Calu3 (cell line): ENCODE measurements around the gene PLXNB3. TPM values are rescaled to one million over a fixed set of nuclear protein-coding genes. Genes with fewer than 3 reads are reported as not detected.

Source experiments
- BruUV-seq: library from RNA; stranded (reverse); fragments of 400-500 nt; replicated peaks from 2 replicates; lab custom pipeline; 2021; lab: Mats Ljungman, UMichigan
- CTCF ChIA-PET: fragments of 300-600 bp; sonication (Branson Sonifier 250); formaldehyde crosslinking; loops from one replicate; lab custom pipeline; 2022; ENCODE audit warnings: antibody characterized with exemption; lab: Charles Lee
- DNase-seq: peaks from one replicate; pipeline ENCODE4 v3.0.0; 2022
- H3K27ac Mint-ChIP-seq: one replicate; pipeline ENCODE4 v1.8.0; 2022; ENCODE audit warnings: mixed read lengths; ENCODE audit not compliant: unreplicated experiment
- H3K27me3 Mint-ChIP-seq: one replicate; pipeline ENCODE4 v1.8.0; 2022; ENCODE audit warnings: mixed read lengths; ENCODE audit not compliant: unreplicated experiment
- H3K36me3 Mint-ChIP-seq: one replicate; pipeline ENCODE4 v1.8.0; 2022; ENCODE audit warnings: mild to moderate bottlenecking, moderate library complexity, mixed read lengths; ENCODE audit not compliant: insufficient read depth, unreplicated experiment
- H3K4me1 Mint-ChIP-seq: one replicate; pipeline ENCODE4 v1.8.0; 2022; ENCODE audit warnings: mild to moderate bottlenecking, low read depth, mixed read lengths; ENCODE audit not compliant: unreplicated experiment
- H3K4me3 Mint-ChIP-seq: one replicate; pipeline ENCODE4 v1.8.0; 2022; ENCODE audit warnings: mild to moderate bottlenecking, low read depth, moderate library complexity, mixed read lengths; ENCODE audit not compliant: unreplicated experiment
- H3K9me3 Mint-ChIP-seq: one replicate; pipeline ENCODE4 v1.8.0; 2022; ENCODE audit warnings: low read depth, mixed read lengths; ENCODE audit not compliant: unreplicated experiment
- intact Hi-C: fragments of 100-400 bp; cut with micrococcal nuclease; formaldehyde crosslinking; loops from one replicate; pipeline ENCODE4 v1.10.0; 2022; ENCODE audit not compliant: unreplicated experiment
- total RNA-seq: library from RNA; stranded (reverse); gene quantifications from 2 replicates; pipeline ENCODE4 v1.2.3, GENCODE V29; 2022
- TF ChIP-seq, protein P1 (sequence below): fragments of 200-600 bp; IDR thresholded peaks from one replicate; pipeline ENCODE4 v1.8.0; 2022; ENCODE audit warnings: antibody characterized with exemption; ENCODE audit not compliant: unreplicated experiment

Gene PLXNB3
- total RNA-seq, 1 experiment from 2014 or later: 37.5 TPM

DNA sequence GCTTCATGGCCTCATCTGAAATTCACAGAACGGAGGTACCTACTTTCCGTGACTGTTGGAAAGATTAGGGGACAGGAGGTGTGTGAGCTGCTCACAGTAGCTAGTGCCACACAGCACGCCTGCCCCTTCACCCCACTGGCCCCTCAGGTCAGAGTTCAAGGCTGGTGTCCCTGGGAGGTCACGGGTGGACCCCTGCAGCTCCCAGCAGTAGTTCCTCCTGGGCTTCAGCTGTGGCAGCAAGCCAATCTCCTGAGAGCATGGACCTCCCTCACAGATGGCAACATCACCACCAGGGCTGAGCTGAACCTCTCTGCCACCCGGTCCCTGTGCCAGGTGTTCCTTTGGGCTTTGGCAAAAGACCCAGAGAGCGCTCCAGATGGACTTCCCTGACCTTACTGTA is 28.3 kb downstream of the PLXNB3 start:
- Mint-ChIP-seq H3K9me3 (no peaks in the 10 kb centered on the region), H3K4me3 (no peak overlapping the region), H3K27ac (no peak overlapping the region), H3K27me3 (no peaks in the 10 kb centered on the region), H3K4me1 (peaks cover 14% of the 10 kb centered on the region), H3K36me3 (peaks cover 54% of the 10 kb centered on the region)
- intact Hi-C loops: no loop called here
- CTCF ChIA-PET: no interaction called here
- BruUV-seq: no TSS peak
- TF ChIP-seq, protein P1, sequence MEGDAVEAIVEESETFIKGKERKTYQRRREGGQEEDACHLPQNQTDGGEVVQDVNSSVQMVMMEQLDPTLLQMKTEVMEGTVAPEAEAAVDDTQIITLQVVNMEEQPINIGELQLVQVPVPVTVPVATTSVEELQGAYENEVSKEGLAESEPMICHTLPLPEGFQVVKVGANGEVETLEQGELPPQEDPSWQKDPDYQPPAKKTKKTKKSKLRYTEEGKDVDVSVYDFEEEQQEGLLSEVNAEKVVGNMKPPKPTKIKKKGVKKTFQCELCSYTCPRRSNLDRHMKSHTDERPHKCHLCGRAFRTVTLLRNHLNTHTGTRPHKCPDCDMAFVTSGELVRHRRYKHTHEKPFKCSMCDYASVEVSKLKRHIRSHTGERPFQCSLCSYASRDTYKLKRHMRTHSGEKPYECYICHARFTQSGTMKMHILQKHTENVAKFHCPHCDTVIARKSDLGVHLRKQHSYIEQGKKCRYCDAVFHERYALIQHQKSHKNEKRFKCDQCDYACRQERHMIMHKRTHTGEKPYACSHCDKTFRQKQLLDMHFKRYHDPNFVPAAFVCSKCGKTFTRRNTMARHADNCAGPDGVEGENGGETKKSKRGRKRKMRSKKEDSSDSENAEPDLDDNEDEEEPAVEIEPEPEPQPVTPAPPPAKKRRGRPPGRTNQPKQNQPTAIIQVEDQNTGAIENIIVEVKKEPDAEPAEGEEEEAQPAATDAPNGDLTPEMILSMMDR: no peak
- DNase-seq: no peak

DNA sequence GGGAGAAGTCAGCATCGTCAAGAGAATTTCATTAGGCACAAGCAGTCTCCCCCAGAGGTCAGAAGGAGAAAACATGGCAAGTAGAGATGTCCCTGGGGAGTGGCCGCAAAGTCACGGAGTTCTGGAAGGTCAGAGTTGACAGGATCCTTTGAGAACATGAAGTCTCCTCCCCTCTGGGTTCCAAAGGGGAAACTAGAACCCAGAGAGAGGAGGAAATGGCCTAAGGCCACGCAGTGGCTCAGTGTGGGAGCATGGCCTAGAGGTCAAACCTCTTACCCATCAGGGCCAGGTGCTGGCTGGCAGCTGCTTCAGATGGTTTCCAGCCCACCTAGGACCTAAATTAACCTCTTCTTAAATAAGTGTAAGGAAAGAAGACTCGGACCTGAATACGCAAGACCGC is 29.2 kb downstream of the PLXNB3 start:
- Mint-ChIP-seq H3K27ac (peak overlapping the region; percentile 94), H3K4me3 (peak overlapping the region; percentile 85), H3K4me1 (peaks cover 14% of the 10 kb centered on the region), H3K27me3 (no peaks in the 10 kb centered on the region), H3K36me3 (peaks cover 58% of the 10 kb centered on the region), H3K9me3 (no peaks in the 10 kb centered on the region)
- no TSS peak for BruUV-seq
- no peak for DNase-seq
- intact Hi-C loops: no loop called here
- CTCF ChIA-PET: interaction anchor here (1.4 kb wide), 1 partner anchor 91 kb away, joined by 3 read pairs; no protein-coding TSS in a partner anchor
- TF ChIP-seq, protein P1: no peak

DNA sequence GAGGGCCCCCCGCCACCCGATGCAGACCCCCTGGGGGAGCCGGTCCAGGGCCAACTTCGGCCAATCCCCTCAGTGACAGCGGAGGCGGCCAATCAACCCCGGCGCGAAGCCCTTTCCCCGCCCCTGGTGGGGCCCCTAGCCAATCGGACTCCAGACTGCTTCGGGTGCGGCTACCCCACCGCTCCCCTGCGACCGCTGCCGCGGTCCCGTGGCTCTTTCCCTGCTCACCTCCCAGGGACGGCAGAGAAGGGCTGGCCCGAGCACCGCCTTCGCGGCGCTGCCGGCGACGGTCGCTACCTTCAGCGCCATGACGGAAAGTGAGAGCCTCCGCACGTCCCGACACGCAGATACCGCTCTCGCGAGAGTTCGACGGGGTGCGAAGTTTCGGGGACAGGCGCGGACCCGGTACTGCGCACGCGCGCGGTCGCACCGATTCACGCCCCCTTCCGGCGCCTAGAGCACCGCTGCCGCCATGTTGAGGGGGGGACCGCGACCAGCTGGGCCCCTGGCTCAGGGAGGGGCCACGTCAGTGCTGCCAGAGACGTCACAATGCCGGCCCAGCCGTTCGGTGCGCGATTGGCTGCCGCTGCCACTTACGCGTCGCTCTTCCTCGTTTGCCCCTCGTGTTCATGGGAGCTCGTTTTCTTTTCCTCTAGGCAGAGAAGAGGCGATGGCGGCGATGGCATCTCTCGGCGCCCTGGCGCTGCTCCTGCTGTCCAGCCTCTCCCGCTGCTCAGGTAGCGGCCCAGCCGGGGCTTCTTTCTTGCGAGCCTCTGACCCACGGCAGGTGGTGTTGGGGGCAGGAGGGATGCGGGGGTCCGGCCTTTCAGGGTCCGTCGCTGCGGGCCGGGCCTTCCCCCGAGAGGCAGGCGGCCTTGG is 30.2 kb downstream of the PLXNB3 start, which contains the start of the genes IDH3G and SSR4:
Gene IDH3G, minus strand, starts transcription at position 358 of the 879 bp plus-strand sequence. Its CDS starts 49 bp downstream, at position 309.
Gene SSR4, plus strand, starts transcription at position 651 of the 879 bp plus-strand sequence. Its CDS starts 20 bp downstream, at position 671.
- intact Hi-C loops: no loop called here
- TF ChIP-seq, protein P1: no peak
- H3K36me3 Mint-ChIP-seq: peaks cover 61% of the 10 kb centered on the region
- H3K27me3 Mint-ChIP-seq: no peaks in the 10 kb centered on the region
- BruUV-seq: no TSS peak
- CTCF ChIA-PET: interaction anchor here (1.1 to 1.4 kb wide), 3 partner anchors 91 to 153 kb away, joined by 3 to 4 read pairs (median 4); no protein-coding TSS in a partner anchor
- H3K4me1 Mint-ChIP-seq: peaks cover 14% of the 10 kb centered on the region
- peak; percentile 94 for DNase-seq
- H3K4me3 Mint-ChIP-seq: peak within 1 kb of the TSS; percentile 85
- peak within 1 kb of the TSS; percentile 94 for H3K27ac Mint-ChIP-seq
- H3K9me3 Mint-ChIP-seq: no peaks in the 10 kb centered on the region

DNA sequence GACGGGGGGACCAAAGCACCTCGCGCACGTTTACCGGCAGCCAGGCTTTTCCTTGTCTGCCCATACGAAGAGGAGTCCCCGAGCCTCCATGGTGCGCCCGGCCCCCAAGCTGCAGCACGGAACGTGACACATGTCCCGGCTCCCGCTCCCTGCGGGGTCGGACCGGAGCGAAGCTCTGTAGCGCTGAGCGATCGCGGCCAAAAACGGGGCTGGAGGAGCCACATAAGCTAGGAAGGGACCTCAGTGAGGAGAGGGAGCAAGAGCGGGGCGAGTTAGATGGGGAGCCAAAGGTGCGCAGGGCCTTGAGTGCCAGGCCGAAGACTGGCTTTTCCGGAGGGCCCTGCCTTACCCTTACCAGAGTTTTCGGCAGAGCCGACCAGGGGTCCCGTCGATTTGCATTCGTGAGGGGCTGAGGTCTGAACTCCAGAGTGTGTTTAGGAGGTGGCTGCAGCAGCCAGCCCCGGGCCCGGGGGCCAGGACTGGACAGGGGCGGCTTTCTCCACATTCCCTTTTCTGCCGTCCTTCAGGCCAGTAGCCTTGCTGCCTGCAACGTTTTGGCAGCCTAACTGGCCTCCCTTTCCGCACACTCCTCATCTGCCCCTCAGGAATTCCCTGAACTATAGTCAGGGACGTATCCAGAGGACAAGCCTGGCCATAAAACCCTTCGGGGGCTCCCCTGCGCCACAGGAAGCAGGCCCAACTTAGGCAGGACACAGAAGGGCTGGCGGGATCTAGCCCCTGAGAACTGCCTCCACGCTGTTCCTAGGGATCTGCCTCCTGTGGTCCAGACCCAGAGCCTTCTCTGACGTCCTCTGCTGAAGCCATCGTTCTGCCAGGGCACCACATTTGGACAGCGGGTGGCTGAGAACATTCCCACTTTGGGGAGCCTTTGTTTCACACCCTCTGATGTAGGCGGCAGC is 31.1 kb downstream of the PLXNB3 start:
- CTCF ChIA-PET: interaction anchor here (1.1 kb wide), 2 partner anchors 128 to 152 kb away, joined by 4 read pairs; no protein-coding TSS in a partner anchor
- H3K36me3 Mint-ChIP-seq: peaks cover 63% of the 10 kb centered on the region
- DNase-seq: peak; percentile 22
- peak overlapping the region; percentile 94 for H3K27ac Mint-ChIP-seq
- peak overlapping the region; percentile 85 for H3K4me3 Mint-ChIP-seq
- TF ChIP-seq, protein P1: no peak
- H3K4me1 Mint-ChIP-seq: peaks cover 14% of the 10 kb centered on the region
- no peaks in the 10 kb centered on the region for H3K9me3 Mint-ChIP-seq
- intact Hi-C loops: no loop called here
- no peaks in the 10 kb centered on the region for H3K27me3 Mint-ChIP-seq
- TSS peak; percentile 71 for BruUV-seq
